Adrenal gland (tissue), 12 donors: ENCODE results near the gene CAMKK1. TPM values are rescaled to one million over a fixed set of nuclear protein-coding genes. Genes with fewer than 3 reads are reported as not detected.
A peak's percentile ranks its signal among the peaks of the same experiment; 100 is the strongest.

ENCODE experiments used
- DNase-seq, 7 donors: peaks; one replicate each; pipeline ENCODE4 v3.0.0-alpha.2; 2019 to 2020
- H3K27ac ChIP-seq, 5 donors: fragments of 200-600 bp; sonication (generic) in 4 of 5; 1 replicate in 3 of 5; 2 replicates in 2 of 5; pipeline versions ENCODE4 v1.5.1 to v1.8.0; 2016 to 2020; ENCODE audit warnings: mild to moderate bottlenecking in 1 of 5
- H3K27me3 ChIP-seq: fragments of 200-600 bp; 2 replicates; pipeline ENCODE4 v1.8.0; 2021
- H3K36me3 ChIP-seq, 2 donors: fragments of 200-600 bp; replicated peaks in 1 of 2; 1 replicate in 1 of 2; 2 replicates in 1 of 2; pipeline versions ENCODE4 v1.5.1 to v1.8.0; 2018 to 2022
- H3K4me1 ChIP-seq, 2 donors: fragments of 200-600 bp; replicated peaks in 1 of 2; 1 replicate in 1 of 2; 2 replicates in 1 of 2; pipeline versions ENCODE4 v1.5.1 to v1.8.0; 2018 to 2021
- H3K4me3 ChIP-seq, 4 donors: fragments of 200-600 bp; sonication (generic) in 3 of 4; one replicate each; pipeline ENCODE4 v1.5.1; 2016 to 2018
- H3K9me3 ChIP-seq, 3 donors: fragments of 200-600 bp; sonication (generic) in 1 of 3; replicated peaks in 1 of 3; 1 replicate in 2 of 3; 2 replicates in 1 of 3; pipeline versions ENCODE4 v1.5.1 to v1.8.0; 2016 to 2021
- POLR2A ChIP-seq, 2 donors: fragments of 450-650 bp; IDR thresholded peaks; one replicate each; pipeline ENCODE4 v1.6.1; 2017; ENCODE audit warnings: antibody characterized with exemption in 2 of 2, mild to moderate bottlenecking in 2 of 2, moderate library complexity in 1 of 2
- WGBS, 4 donors: extraction: QIAGEN DNeasy Blood & Tissue Kit in 2 of 4; methylation state at CpG; one replicate each; pipeline versions ENCODE4 v1.1.5 to v1.1.7; 2013 to 2017; 5-methylcytosine and 5-hydroxymethylcytosine counted together
- intact Hi-C, 2 donors: fragments of 100-400 bp; cut with DNase I; formaldehyde crosslinking; loops; one replicate each; pipeline versions ENCODE4 v1.14.1 to v1.15.0; 2022 to 2023
- polyA plus RNA-seq, 3 donors: library from polyadenylated mRNA; stranded (reverse); fragments of 200-250 nt in 2 of 3; fragments of 350-450 nt in 1 of 3; fragmentation: Illumina TruSeq in 1 of 3; extraction: RNeasy Lipid Tissue Mini Kit (QIAGEN cat#74804) in 1 of 3; gene quantifications; one replicate each; pipeline ENCODE4 v1.2.3, GENCODE V29; 2013 to 2014
- total RNA-seq, 9 donors: library from RNA; depleted of rRNA in 4 of 9; stranded (reverse); fragments of >200 nt in 4 of 9; fragments of 120-200 nt in 1 of 9; fragmentation: NEBNext Ultra II Directional in 1 of 9; extraction: Animal tissue kit (Norgen Biotek cat#: 25700) in 1 of 9; gene quantifications; one replicate each; pipeline versions ENCODE4 v1.1.0 to v1.2.4, GENCODE V29; 2013 to 2023
- TF ChIP-seq, protein P1 (sequence below), 6 experiments: fragments of 450-650 bp in 4 of 6; fragments of 200-600 bp in 2 of 6; sonication (generic) in 1 of 6; IDR thresholded peaks; 1 replicate in 5 of 6; 2 replicates in 1 of 6; pipeline versions ENCODE4 v1.5.1 to v1.8.0; 2016 to 2021; ENCODE audit warnings: antibody characterized with exemption in 6 of 6, mild to moderate bottlenecking in 2 of 6, moderate library complexity in 1 of 6
- donor health status: healthy with polysubstance abuse.
- donor health status: Bipolar disorder and iron deficiency.
- donor health status: DM: yes; HTN: yes; CAD: no.
- donor health status: DM: no; HTN: no; CAD: no.
- donor health status: DM: no; HTN: no; CAD: no.
- donor health status: DM: yes; HTN: yes; CAD: no.

Gene CAMKK1
- total and polyA plus RNA-seq, 12 donors = 6.0 to 28.2 (median 10.8) TPM

DNA sequence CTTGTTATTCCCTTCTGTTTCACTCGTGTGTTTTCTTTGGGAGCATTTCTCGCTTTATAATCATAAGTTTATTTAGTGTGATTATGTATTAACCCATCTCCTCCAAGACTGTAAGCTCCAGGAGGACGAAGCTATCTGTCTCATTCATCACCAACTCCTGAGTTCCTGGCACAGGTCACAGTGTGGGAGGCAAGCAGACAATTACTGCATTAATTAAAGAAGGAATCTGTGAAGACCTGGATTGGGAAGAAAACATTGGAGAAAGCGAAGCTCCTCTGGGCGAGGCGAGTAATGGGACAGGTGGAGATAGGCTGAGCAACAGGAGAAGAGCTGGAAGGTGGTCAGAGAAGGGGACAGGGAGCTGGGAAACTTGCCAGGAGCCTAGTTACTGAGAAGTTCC is 7.8 kb upstream of the CAMKK1 start:
- H3K4me3 ChIP-seq = no peak overlapping the region
- peaks cover 11 to 15% of the 10 kb centered on the region in 2 donors for H3K4me1 ChIP-seq
- H3K27me3 ChIP-seq = no peaks in the 10 kb centered on the region
- DNase-seq = no peak
- no peak for TF ChIP-seq POLR2A (IDR thresholded peaks at IDR 0.05)
- TF ChIP-seq, protein P1, sequence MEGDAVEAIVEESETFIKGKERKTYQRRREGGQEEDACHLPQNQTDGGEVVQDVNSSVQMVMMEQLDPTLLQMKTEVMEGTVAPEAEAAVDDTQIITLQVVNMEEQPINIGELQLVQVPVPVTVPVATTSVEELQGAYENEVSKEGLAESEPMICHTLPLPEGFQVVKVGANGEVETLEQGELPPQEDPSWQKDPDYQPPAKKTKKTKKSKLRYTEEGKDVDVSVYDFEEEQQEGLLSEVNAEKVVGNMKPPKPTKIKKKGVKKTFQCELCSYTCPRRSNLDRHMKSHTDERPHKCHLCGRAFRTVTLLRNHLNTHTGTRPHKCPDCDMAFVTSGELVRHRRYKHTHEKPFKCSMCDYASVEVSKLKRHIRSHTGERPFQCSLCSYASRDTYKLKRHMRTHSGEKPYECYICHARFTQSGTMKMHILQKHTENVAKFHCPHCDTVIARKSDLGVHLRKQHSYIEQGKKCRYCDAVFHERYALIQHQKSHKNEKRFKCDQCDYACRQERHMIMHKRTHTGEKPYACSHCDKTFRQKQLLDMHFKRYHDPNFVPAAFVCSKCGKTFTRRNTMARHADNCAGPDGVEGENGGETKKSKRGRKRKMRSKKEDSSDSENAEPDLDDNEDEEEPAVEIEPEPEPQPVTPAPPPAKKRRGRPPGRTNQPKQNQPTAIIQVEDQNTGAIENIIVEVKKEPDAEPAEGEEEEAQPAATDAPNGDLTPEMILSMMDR (IDR thresholded peaks at IDR 0.05) = no peak
- no peaks in the 10 kb centered on the region for H3K9me3 ChIP-seq
- intact Hi-C loops = no loop called here
- no peak overlapping the region for H3K27ac ChIP-seq
- WGBS, 4 donors = 65 to 76% (median 70%) methylated on average over 6 of the region's 6 CpGs
- H3K36me3 ChIP-seq = no peaks in the 10 kb centered on the region

DNA sequence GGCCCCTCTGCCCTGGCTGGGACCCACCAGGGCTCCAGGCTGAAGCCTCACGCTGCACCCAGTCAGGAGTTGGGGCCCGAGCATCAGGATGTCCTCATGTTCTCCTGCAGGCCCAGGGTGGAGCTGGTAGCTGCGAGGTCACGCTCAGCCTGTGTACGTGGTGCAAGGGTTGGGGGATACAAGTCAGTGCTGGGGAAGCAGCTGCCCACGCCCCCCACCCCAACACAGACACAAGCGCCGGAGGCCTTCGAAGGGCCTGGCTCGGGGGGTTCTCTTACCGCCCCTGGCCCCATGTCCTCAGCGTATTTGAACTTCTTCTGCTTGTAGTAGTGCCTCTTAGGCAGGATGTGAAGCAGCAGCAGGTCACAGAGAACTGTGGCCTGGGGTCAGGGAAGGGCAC is 4.9 kb upstream of the CAMKK1 start:
- 92 to 100% (median 96%) methylated on average over 2 to 12 of the region's 12 CpGs for WGBS, 4 donors
- Histone ChIP-seq H3K4me3 (no peak overlapping the region), H3K9me3 (no peaks in the 10 kb centered on the region), H3K27me3 (no peaks in the 10 kb centered on the region), H3K4me1 (peaks cover 31 to 35% of the 10 kb centered on the region in 2 donors), H3K36me3 (no peaks in the 10 kb centered on the region), H3K27ac (no peak overlapping the region)
- TF ChIP-seq, protein P1 (IDR thresholded peaks at IDR 0.05) = no peak
- TF ChIP-seq POLR2A (IDR thresholded peaks at IDR 0.05) = no peak
- no peak for DNase-seq
- intact Hi-C loops = no loop called here

- no peak for TF ChIP-seq POLR2A (IDR thresholded peaks at IDR 0.05)
- TF ChIP-seq, protein P1 (IDR thresholded peaks at IDR 0.05) = no peak
- Histone ChIP-seq H3K27ac (peak overlapping the region in 1 of 5 donors; percentile 56), H3K4me1 (peaks cover 31 to 37% of the 10 kb centered on the region in 2 donors), H3K27me3 (no peaks in the 10 kb centered on the region), H3K9me3 (no peaks in the 10 kb centered on the region), H3K36me3 (no peaks in the 10 kb centered on the region), H3K4me3 (no peak overlapping the region)
- intact Hi-C loops = no loop called here
- WGBS, 4 donors = 88 to 97% (median 95%) methylated on average over 5 to 6 of the region's 6 CpGs
- no peak for DNase-seq
These were observed 4.0 kb upstream of the CAMKK1 start for GRCh38 chr17:3896968-3897235.

DNA sequence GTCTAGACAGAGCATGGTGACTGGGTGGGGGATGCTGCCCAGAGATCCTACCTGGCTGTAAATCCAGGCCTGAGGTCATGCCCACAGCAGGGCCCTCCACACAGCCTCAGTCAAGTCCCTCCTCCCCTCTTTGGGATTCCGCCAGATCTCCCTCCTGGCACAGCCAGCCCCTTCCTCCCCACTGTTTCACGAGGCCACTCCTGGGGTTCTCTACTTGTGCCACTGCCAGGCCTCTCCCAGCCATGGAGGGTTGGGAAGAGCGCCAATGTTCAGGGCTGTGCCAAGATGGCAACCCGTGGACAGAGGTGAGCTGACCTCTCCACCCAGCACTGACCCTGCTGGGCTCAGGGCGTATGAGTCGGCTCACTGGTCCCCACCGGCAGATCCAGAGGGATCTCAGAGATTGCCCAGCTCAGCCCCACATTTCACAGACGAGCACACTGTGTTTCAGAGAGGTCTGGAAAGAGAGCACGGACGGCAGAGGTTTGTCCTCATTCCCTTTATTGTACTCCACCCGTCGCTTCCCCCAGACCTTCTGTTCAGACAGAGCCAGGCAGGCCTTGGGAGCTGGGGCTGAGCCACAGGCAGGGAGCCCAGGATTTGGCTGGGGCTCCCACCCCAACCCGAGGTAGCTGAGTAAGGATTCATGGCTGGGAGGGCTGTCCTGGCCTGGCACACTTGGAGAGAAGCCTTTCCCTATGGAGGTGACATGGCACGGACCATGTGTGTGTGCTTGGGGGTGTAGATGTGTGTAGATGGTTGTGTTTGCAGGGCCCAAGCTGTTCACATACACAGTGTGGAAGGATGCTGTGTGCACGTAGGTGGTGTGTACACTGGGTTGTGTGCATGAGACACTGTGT is 3.5 kb upstream of the CAMKK1 start:
- no peak overlapping the region for H3K4me3 ChIP-seq
- 46 to 57% (median 56%) methylated on average over 4 to 15 of the region's 15 CpGs for WGBS, 4 donors
- no peaks in the 10 kb centered on the region for H3K9me3 ChIP-seq
- H3K4me1 ChIP-seq = peaks cover 37 to 43% of the 10 kb centered on the region in 2 donors
- intact Hi-C loops = no loop called here
- TF ChIP-seq, protein P1 (IDR thresholded peaks at IDR 0.05) = no peak
- TF ChIP-seq POLR2A (IDR thresholded peaks at IDR 0.05) = no peak
- no peaks in the 10 kb centered on the region for H3K36me3 ChIP-seq
- no peaks in the 10 kb centered on the region for H3K27me3 ChIP-seq
- peak overlapping the region in 3 of 5 donors; percentile 11 to 56 (median 48) for H3K27ac ChIP-seq
- peak in 5 of 7 donors; percentile 41 to 63 (median 50) for DNase-seq
